GM18520 (cell line): ENCODE results near the gene GPR179.
"Not testable (repeated sequence)": the region's sequence is repeated elsewhere in the genome, so short reads cannot be mapped to it uniquely, and the experiment has no call there.

Source experiments
- ATAC-seq: cut with Tn5 transposase; IDR thresholded peaks from one replicate; pipeline ENCODE4 v1.9.1; 2021; ENCODE audit not compliant: unreplicated experiment

Gene GPR179

DNA sequence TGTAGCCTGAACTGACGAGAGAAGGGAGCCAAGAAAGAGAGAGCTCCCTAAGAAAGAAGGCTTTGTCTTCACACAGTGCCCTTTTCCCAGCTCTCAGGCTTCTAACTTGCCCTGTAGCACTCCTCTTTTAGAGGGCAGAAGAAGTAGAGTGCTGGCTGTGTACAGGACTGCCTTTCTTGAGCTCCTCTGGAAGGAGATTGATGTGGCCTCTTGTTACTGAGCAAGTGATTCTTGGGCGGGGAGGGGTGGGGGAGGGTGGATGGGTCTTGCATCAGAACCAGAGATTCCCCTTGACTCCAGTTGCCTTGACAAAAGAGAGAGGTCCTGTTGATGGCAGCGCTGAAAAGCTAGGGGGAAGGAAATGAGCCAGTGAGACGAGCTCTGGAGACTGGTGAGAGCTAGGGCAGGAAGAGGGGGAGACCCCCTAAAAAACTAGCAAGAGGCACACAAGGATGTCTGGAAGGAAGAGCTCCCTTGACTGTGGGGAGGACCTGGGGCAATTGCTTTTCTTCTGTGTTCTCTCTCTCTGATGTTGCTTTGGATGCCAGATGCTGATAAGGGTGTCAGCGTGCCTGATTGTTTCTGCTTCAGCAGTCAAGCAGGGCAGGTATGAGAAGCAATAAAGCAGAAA is 18.4 kb downstream of the GPR179 start:
- no peak for ATAC-seq

DNA sequence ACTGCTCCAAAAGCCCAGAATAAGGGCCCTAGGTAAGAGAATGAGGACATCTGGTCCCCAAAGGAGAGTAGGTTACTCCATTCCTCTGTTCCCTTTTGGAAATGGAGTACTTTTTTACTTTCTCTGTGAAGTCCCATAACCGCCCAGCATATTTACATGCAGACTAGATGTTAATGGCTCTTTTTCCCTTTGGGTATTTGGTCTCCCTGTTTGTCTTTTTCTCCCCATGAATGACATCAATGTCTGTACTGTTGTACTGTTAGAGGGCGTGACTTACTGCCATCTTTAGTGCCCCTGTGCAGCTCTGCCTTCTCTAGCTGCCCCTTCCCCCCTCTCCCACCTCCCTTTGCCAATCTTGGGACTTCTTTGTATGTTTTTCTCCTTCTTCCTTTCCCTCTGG is 19.0 kb downstream of the GPR179 start:
- no peak for ATAC-seq

DNA sequence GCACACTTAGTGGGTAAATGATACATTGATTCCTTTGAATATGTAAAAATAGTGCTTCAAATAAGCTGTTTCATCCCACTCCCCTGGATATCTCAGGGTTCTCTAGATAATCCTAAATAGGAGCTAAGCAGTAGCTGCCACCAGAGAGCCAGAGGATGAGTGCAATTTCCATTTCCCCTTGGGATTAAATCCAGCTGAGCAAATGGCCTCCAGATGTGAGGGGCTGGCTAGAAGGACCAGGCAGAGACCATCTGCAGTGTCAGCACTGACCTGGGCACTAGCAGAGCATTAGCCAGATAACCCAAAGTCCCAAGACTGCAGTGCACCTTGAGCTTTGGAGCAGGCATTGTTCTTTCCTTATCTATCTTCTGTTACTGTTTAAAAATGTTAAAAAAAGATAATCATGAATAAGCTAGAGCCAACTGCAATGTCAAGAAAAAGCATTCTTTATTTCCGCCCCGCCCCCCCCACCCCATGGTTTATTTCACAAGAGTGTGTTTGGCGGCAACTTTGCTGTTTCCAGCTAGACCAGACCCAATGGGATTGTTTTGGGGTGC is 19.5 kb downstream of the GPR179 start:
- ATAC-seq: no peak

DNA sequence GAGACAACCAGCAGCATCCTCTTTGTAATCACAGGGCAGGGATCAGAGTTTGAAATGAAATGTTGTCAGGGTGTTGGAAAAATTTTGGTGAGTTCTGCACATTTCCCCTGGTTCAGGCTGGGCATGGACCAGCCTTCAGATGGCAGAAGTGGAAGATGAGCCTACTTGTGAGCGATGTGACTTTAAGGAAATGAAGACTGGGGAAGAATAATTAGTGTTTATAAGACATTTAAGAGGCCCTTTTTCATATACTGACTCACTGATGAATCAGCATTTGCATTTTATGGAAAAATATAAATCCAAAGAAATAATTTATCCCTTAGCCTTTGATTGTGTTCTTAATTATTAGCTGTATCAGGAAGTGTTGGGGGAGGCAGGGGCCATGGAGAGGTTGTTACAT is 20.9 kb downstream of the GPR179 start:
- no peak for ATAC-seq

- ATAC-seq: no peak
Observed at GRCh38 chr17:38322156-38322779, 21.5 kb downstream of the GPR179 start.

DNA sequence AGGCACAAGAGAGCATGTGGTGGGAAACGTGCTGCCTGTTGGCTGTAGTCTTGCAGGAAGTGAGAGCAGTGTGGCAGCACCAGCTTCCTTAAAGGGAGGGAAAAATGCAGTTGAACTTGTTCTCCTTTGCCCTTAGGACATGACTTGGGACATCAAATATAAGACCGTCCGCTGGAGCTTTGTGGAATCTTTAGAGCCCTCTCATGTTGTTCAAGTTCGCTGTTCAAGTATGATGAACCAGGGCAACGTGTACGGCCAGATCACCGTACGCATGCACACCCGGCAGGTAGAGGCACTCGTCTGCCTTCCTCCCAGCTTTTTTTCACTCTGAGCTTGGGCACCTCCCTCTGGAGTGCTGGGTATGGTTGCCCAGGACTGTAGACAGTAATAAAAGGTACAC is 23.3 kb downstream of the GPR179 start:
- no peak for ATAC-seq

GRCh38 chr17:38317081-38317480 is 26.7 kb downstream of the GPR179 start:
- ATAC-seq: no peak

DNA sequence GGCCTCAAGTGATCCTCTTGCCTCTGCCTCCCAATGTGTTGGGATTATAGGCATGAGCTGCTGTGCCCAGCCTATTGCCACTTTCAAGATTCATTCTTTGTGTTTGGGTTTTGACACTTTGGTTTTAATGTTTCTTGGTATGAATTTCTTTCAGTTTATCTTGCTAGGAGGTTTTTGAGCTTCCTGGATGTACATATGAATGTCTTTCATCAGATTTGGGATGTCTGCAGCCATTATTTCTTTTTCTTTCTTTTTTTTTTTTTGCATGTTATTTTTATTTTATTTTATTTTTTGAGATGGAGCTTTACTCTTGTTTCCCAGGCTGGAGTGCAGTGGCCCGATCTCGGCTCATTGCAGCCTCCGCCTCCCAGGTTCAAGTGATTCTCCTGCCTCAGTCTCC is 28.3 kb downstream of the GPR179 start:
- ATAC-seq: no peak

GRCh38 chr17:38296834-38297517 is 46.8 kb downstream of the GPR179 start, which contains the start of gene MRPL45:
Gene MRPL45, plus strand, starts transcription at chr17:38297168. Its CDS starts 16 bp downstream, at chr17:38297184.
- ATAC-seq: peak; percentile 86

- not testable (repeated sequence) for ATAC-seq
Observed at GRCh38 chr17:38295602-38296365, 48.0 kb downstream of the GPR179 start.

- not testable (repeated sequence) for ATAC-seq
Observed at GRCh38 chr17:38289760-38290159, 54.0 kb downstream of the GPR179 start.

GRCh38 chr17:38288217-38288827 is 55.4 kb downstream of the GPR179 start:
- not testable (repeated sequence) for ATAC-seq

DNA sequence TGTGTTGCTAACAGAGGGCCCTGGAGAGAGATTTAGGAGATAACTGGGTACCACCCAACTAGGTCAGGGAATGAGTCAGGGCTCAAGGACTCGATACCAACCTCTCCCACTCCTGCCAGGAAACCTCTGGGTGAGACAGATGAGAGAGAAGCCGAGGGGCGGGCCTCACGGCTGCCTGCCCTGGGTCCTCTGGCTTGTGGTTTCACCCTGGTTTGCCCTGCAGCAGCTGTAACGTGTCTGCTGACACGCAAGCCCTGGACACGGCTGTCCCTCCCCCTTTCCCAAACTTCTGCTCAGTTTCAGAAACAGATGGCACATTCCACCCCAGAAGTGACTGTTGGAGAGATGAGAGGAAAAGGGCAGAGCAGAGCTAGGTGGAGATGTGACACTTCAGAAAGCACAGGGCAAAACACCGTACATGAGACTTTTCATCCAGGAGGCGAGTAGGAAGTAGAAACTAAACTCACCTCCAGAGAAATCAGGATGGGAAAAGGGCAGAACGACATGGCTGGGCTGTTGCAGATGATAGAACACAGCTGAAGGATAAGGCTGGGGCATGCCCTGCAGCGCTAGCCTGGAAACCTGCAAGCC is 57.2 kb downstream of the GPR179 start:
- ATAC-seq: not testable (repeated sequence)

- not testable (repeated sequence) for ATAC-seq
Observed at GRCh38 chr17:38285994-38286393, 57.8 kb downstream of the GPR179 start.
